DMS153 (cell line): Measurements from ENCODE around the gene CWH43.
"Not testable (repeated sequence)": the region's sequence is repeated elsewhere in the genome, so short reads cannot be mapped to it uniquely, and the experiment has no call there.

Experiments used
- DNase-seq: peaks from one replicate; lab custom pipeline; 2025; lab: John Stamatoyannopoulos, UW

The CWH43 gene

DNA sequence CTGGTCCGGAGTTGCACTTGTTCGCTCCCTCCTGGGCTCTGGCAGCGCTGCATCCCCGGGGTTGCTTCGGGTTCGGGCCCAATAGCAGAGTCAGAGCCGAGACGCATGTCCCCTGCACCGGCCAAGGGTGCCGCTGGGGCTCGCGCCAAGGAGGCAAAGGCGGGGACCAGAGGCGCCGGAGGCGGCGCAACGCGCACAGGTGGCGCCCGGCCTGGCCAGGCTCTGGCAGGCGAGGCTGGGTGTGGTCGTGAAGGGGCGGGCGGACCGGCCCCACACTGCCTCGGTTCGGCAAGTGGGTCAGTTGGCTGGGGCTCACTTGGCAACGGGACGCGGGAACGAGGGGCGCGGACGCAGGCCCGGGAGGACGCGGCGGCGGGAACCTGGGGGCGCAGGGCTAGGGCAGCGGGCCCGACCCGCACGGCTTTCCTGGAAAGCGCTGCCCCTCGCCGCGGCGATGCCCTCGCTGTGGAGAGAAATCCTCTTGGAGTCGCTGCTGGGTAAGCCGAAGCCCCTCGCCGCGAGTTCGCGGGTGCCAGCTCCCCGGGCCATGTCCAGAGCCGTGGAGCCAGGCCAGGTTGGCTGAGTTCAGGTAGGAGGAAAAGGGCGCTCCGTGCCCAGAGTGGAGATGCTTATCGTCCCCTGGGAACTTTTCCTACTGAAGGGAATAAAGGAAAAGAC lies at the start of gene CWH43:
CWH43 (plus strand) TSS at position 300 of the 678 bp plus-strand sequence; CDS start at position 455, 155 bp downstream.
- no peak for DNase-seq

DNA sequence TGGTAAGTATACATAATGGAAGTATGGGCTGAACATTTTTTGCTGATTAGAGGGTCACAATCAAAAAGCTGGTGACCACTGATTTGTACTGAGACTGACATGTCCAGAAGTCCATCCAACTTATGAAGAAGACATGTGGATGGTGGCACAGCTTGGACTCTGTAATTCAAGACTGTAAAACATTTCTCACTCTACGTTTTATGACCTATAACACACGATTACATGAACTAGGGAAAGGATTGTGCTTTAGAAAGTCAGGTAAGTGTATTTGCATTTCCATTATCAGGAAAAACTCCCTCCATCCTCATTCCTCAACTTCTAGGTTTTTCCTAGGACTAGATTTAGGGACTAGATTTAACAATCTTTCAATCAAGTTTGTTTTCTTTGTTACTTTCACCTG lies 49.0 kb upstream of the CWH43 start:
- DNase-seq, result no peak

DNA sequence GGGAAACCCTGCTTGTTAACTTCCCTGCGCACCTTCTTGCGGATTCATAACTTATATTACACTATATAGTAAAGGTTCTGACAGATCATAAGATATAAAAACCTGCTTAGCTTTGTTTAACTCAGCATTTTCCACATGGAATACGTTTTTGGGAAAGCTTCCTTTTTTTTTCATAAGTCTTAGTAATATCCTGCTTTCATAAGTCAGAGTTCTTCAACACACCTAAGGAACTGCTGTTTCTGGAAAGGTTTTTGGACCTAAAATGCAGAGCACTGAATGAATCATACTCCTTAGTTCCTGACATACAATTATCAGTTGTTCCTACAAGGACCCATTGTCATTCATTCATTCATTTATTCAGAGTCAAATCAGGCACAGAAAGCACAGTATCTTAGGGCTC lies 47.2 kb upstream of the CWH43 start:
- no peak for DNase-seq

DNA sequence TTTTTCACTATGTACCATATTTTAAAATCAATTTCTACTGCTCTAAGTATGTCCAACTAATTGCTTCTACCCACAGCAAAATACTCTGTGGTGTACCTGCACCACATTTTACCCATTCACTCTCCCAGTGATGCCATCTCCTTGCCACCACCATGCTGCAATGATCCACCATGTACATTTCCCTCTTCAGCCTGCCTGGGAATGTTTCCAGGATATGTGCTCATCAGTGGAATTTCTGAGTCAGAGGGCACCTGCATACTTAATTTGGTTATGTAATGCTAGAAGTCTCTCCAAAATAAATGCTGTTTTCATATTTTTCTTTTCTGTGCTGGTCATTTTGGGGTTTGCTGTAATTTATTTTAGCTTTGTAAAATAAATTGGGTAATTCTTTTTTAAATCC lies 46.3 kb upstream of the CWH43 start:
- DNase-seq, result no peak

DNA sequence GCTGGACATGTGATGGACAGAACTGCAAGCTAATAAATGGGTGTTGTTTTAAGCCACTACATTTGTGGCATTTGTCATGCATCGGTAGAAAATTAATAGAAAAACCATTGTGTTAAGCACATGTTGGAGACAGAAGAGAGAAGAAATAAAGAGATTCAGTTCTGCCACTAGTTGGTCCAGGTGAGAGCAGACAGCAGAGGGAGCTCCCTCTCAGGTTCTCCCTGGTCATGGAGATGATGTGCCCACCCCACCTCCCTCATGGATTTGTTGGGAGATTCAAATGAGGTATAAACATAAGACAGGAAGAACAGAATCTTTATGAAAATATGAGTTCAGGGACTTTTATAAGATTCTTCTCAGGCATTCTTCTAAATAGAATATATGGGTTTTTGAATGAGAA lies 42.7 kb upstream of the CWH43 start:
- no peak for DNase-seq

DNA sequence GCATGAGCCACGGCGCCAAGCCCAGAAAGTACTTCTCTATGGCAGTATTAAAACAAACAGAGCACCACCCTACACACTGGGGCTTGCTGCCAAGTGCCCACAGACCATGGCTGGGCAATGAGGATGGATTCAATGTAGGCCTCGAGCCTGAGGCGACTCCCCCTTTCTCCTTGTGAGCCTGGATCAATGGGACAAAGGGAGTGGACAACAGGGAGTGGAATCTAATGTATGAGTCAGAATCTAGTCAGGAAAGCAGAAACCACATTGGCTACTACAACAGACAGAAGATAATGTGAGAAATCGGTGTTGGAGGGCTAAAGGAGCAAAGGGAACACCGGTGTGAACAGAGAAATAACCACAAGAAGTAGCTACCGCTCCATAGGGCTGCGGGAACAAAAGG lies 41.8 kb upstream of the CWH43 start:
- no peak for DNase-seq

DNA sequence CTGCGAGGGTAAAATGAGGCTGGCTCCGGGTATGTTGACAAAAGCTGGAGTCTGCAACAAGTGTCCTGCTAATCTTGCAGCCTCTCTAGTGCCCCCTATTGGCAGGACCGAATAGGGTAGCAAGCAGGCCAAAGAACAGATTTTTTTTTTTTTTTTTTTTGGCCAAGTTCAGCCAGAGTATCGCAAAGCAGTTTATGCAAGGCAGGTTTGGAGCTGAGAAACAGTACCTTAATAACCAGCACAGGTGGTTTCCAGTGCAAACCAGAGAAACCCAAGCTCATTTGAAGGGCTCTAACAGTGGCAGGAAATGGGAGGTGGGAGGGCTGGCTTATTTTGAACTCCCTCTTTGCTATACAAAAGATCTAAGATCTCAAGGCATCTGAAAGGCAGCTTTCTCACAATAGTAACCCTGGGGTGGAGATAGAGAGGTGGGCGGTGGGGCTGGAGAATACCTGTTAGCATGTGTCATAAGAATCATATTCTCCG lies 41.3 kb upstream of the CWH43 start:
- no peak for DNase-seq

DNA sequence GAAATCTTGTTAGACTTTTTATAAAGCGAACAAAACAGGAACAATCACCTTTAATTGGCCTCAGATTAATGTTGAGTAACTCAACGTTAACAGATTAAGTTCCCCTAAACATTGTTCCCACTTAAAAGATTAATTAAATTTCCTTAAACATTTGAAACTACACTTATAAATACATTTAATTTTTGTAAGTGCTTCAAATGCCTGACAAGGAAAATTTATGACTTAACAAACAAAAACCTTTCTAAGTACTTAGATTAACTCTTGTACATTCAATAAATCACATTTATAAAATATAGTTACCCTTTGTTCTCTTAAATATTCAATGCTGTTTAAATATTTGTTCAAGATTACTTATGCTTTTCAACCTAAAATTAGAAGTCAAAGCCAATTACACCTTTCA lies 40.1 kb upstream of the CWH43 start:
- DNase-seq, result no peak

DNA sequence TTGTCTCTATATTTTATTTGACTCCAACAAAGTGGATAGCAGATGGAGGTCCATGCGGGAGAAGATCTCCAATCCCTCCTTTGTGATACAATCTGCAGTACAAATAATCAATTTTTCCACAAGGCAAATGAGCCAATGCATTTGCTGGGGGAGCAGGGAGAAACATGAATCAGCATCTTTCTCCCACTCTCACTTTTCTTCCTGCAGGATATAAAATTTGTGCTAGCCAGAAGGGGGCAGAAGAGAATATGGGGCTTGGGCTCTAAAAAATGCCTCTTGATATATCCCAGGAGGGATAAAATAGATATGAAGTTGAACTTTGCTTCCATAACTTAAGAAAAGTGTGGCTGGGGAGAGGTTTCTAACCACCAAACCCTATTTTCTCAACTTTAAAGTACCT lies 38.3 kb upstream of the CWH43 start:
- no peak for DNase-seq

DNA sequence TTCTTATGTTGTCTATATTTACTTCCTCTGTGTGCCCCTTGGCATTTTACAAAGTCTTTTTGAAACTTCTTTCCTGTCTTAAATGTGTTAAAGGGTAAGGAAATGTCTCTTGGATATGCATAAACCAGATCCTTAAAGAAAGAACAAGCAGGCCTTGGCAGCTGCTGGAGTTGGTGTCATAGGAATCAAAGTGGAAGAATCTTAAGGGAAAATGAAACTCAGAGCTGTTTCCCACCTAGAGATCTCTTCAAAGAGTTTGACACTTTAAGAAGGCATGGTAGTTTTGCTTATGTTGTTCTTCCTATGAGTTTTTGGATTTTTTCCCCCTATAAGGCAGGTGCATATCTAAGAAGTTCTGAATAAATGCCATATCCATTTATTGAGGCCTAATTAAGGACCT lies 37.0 kb upstream of the CWH43 start:
- DNase-seq, result no peak

DNA sequence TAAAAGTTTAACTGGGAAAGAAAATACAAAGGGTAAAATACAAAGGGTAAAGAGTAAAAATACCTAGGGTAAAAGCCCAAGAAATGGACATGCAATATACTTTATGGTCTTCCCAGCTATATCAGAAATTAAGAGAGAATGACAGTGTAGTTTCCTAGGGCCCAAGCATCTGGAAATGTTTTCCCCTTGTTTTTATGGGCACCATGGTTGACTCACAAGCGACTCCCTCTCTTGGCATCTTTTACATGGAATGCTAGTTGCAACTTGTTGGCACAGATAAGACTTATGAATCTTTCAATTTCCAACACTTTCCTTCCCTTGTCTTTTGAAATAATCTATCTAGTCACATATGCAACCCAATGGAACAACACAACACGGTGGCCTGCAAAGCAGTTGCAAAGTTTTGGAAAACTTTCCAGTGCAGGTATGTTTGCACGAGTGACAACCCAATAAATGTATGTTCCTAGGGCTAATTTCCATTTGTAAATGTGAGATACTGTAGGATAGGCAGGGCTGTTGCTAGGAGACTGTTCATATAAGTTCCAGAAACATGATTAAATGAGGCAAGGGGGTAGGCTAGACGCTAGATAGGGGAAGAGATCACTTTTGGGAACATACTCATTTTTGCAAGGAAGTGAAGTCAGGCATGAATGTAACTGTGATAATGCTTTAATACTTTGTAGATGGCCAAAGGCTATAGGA lies 36.4 kb upstream of the CWH43 start:
- no peak for DNase-seq

DNA sequence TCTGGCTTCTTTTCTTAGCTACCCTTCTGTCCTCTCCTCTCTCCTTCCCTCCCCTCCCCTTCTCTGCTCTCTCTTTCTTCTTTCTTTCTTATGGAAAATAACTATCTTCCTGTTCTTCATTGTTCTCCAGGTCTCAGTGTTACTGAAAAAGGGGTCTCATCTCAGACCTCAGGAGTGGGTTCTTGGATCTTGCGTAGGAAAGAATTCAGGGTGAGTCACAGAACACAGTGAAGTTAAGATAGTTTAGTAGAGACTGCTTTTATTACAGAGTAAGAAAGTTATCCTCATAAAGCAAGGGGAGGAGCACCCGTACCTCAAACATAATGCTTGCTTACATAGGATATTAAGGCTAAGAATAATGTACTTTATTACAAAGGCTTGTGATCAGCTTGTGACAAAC lies 31.8 kb upstream of the CWH43 start:
- no peak for DNase-seq

DNA sequence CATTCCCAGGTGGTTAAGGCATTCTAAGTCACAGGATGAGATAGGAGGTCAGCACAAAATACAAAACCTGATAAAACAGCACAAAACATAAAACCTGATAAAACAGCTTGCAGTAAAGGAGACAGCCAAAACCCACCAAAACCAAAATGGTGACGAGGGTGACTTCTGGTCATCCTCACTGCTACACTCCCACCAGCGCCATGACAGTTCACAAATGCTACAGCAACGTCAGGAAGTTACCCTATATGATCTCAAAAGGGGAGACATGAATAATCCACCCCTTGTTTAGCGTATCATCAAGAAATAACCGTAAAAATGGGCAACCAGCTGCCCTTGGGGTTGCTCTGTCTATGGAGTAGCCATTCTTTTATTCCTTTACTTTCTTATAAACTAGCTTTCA lies 28.7 kb upstream of the CWH43 start:
- not testable (repeated sequence) for DNase-seq

DNA sequence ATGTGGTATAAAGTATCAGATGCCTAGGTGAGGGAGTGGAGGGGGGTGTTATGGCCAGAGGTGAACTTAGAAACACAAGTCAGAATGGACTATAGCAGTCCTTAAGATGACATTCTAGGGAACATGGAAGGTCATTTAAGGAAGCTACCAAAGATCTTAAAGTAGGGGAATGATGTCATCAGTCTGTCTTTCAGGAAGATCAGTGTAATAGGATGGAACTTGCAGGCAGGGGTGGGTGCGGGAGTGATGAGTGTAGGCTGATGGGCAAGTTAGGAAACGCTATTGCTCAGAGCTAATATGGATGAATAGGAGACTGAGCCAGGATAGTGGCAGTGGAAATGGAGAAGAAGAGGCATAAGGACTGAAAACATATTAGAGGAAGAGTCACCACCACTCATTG lies 27.5 kb upstream of the CWH43 start:
- DNase-seq, result no peak

DNA sequence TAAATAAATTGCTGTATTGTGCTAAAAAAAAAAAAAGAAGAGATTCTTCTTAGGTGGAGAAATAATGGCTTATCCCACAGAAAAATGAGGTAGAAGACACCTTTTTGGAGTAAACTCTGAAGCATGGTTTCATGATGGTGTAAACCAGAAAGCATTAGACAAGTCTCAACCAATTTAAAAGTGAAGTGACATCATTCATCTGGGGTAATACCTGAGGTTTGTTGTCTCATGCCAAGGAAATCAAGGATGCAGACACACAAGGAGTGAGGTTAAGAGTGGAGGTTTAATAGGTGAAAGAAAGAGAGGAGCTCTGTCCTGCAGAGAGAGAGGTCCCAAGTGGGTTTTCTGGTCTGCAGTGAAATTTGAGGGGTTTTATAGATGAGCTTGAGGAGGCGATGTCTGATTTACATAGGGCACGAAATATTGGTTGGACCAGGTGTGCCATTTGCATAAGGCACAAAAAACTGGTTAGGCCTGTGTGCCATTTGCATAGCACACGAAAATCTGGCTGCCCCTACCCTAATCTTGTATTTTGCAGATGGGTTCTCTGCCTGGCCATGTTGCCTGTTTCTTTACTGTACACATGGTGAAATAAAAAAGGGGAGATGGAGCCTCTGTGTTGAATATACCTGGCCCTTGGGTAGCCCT lies 25.0 kb upstream of the CWH43 start:
- no peak for DNase-seq

DNA sequence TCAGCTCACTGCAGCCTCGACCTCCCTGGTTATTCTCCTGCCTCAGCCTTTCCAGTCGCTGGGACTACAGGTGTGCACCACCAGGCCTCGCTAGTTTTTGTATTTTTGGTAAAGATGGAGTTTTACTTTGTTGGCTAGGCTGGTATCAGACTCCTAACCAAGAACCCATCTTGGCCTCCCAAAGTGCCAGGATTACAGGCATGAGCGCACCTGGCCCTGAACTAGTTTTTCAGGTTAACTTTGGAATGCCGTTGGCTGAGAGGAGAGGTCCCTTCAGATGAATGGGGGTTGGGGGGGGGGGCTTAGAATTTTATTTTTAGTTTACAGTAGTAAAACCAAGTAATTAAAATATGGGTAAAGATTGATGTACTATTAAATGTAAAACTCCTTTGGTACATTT lies 23.4 kb upstream of the CWH43 start:
- no peak for DNase-seq

DNA sequence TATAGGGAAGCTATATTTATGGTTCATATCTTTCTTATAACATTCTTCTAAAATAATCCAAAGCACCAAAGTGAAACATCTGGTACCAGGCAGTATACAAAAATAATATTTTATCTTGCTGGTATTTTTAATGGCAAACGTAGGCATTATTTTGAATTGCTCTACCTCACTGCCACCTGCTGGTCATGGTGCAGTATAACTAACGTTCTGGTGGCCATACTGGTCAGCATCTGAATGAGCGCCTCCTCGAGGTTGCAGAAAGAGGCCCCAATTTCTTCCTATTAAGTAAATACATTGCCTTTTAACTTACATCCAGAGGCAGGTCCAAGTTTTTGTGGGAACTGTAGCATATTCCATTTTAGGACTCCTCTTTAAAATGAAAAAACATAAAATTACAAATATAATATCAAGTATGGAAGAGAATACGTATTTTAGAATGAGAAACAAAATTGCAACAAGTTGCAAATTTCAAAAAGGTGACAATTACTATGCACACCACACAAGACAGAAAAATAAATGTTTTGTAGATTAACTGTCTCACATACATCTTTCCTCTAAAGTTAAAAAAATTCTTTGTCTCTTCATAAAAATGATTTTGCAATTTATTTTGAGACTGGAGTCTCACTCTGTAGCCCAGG lies 22.9 kb upstream of the CWH43 start:
- peak; percentile 9 for DNase-seq

DNA sequence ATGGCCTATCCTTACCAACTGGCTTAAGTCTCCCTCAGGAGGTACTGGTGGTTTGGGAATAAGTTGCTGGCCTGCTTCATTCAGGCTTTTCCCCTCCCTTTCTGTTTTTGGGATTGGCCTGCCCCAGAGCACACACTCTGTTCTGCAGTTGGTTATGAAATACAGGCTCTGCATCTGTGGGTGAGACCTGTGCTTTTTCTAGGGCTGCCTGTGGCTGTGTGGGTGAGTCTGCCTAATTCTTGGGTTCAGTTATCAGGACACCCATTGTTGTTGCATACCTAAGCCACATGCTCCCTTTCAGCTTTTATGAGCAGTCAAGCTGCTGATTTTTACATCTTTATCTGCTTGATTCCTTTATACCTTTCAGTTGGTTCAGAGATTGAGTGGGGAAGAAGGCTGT lies 19.0 kb upstream of the CWH43 start:
- no peak for DNase-seq

DNA sequence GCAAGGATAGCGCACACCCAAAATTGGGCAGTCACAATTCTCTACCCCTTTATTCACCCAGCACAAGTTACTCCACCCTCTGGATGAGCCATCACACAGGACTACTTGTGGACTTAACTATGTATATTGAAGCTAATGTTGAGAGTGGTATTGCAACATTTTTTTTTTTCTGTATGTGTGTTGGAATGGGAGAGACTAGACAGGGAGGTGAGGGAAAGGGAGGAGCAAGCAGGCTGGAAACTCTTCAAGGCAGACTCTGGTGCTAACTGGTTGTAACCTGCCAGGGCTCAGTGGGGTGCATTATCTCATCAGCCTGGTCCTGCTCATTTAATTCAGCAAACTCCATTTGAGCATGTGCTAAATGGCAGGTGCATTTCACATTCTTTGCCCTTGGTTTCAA lies 18.4 kb upstream of the CWH43 start:
- DNase-seq, result no peak

DNA sequence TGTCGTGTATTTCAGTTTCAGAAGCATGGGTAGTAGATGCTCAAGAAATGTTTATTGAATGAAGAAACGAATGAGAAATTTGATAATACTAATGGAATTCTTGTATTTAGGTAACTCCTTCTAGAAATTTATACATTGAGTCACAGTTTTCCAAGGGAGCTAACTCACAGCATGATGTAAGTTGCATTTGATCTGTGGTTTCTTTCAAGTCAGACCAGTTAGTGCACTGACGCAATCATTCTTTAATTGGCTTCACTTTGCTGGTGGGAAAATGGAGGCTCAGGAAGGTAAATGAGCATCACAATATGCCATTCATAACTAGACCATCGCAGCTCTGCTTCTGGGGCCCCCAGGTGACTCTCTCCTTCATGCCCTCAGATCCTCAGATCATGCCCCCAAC lies 17.3 kb upstream of the CWH43 start:
- DNase-seq, result no peak

DNA sequence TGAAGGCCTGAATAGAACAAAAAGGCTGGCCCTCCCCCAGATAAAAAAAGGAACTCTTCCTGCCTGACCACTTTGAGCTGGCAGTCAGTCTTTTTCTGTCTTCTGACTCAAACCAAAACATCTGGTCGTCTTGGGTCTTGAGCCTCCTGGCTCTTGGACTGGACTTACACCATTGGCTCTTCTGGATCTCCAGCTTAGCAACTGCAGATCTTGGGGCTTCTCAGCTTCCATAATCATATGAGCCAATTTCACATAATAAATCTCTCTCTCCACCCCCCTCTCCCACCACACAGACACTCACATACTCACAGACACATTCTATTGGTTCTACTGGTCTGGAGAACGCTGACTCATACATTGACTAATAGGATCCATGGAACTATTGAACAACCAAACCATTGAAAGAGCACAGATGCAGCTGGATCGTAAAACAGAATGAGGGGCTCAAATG lies 15.6 kb upstream of the CWH43 start:
- no peak for DNase-seq

DNA sequence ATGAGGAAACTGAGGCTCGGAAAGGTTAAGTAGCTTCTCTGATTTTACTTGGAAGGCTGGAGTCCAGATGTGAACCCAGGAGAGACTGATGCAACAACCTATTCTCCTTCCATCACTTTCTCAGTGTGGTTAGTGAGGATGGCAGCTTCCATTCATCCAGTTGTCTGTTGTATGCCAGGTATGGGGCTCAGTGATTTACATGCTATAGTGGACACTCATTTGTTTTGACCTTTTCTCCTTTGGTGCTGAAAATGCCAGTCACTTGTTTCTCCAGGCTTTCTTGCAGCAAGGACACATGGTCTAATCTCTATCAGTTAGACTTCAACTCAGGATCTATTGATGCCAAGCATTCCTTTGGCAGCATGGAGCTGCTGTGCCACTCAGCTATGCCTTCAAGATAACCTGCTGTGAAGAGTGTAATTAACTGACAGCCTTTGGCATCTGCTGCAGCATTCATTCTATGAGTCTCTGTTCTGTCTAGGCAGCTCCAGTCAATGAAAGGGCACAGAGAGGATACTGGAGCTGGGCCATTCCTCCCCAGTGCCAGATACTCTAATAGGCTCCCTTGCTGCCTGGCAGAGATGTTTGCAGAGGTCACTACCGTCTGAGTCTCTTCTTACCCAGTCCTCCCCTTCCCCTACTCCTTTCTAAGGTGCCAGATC lies 11.0 kb upstream of the CWH43 start:
- DNase-seq, result no peak
